Stomach (tissue), 19 donors: ENCODE data around the gene SPATA31D1. TPM values are rescaled to one million over a fixed set of nuclear protein-coding genes. Genes with fewer than 3 reads are reported as not detected.
"Not testable (repeated sequence)": the region's sequence is repeated elsewhere in the genome, so short reads cannot be mapped to it uniquely, and the experiment has no call there.

Experiments used
- DNase-seq, 2 donors: peaks; one replicate each; pipeline versions ENCODE4 v3.0.0 to v3.0.0-alpha.2; 2013 to 2019
- H3K27ac ChIP-seq, 5 donors: fragments of 200-600 bp in 4 of 5; sonication (generic) in 4 of 5; one replicate each; pipeline ENCODE4 v1.5.1; 2013 to 2019; ENCODE audit warnings: mild to moderate bottlenecking in 1 of 5, moderate library complexity in 1 of 5
- H3K27me3 ChIP-seq, 3 donors: fragments of 200-600 bp; sonication (generic); one replicate each; pipeline ENCODE4 v1.5.1; 2017 to 2019; ENCODE audit warnings: mixed run types in 1 of 3
- H3K36me3 ChIP-seq, 4 donors: fragments of 200-600 bp; sonication (generic); 1 replicate in 3 of 4; 2 replicates in 1 of 4; pipeline ENCODE4 v1.5.1; 2016 to 2019
- H3K4me1 ChIP-seq, 4 donors: fragments of 200-600 bp; sonication (generic); one replicate each; pipeline ENCODE4 v1.5.1; 2016 to 2019
- H3K4me3 ChIP-seq, 4 donors: fragments of 200-600 bp; sonication (generic) in 3 of 4; one replicate each; pipeline ENCODE4 v1.5.1; 2016 to 2019; ENCODE audit warnings: mild to moderate bottlenecking in 1 of 4
- H3K9me3 ChIP-seq, 4 donors: fragments of 200-600 bp; sonication (generic); one replicate each; pipeline ENCODE4 v1.5.1; 2016 to 2019
- CTCF ChIP-seq, 7 experiments: fragments of 450-650 bp in 4 of 7; fragments of 200-600 bp in 3 of 7; sonication (generic) in 3 of 7; IDR thresholded peaks; one replicate each; pipeline ENCODE4 v1.5.1; 2016 to 2019; ENCODE audit warnings: antibody characterized with exemption in 7 of 7, control low read depth in 2 of 7, mild to moderate bottlenecking in 1 of 7
- EP300 ChIP-seq: sonication (generic); formaldehyde crosslinking; IDR thresholded peaks from one replicate; pipeline ENCODE4 v1.6.1; 2017; ENCODE audit warnings: antibody characterized with exemption
- POLR2A ChIP-seq, 4 donors: fragments of 450-650 bp; IDR thresholded peaks; one replicate each; pipeline ENCODE4 v1.6.1; 2016; ENCODE audit warnings: antibody characterized with exemption in 4 of 4, control low read depth in 2 of 4, mild to moderate bottlenecking in 1 of 4, moderate library complexity in 1 of 4
- POLR2AphosphoS5 ChIP-seq, 3 donors: sonication (generic); formaldehyde crosslinking; IDR thresholded peaks; one replicate each; pipeline ENCODE4 v1.6.1; 2016; ENCODE audit warnings: antibody characterized with exemption in 3 of 3
- WGBS, 5 donors: extraction: QIAGEN DNeasy Blood & Tissue Kit in 3 of 5; methylation state at CpG; one replicate each; pipeline versions ENCODE4 v1.1.5 to v1.1.7; 2013 to 2018; 5-methylcytosine and 5-hydroxymethylcytosine counted together
- intact Hi-C: fragments of 100-400 bp; cut with DNase I; formaldehyde crosslinking; loops from one replicate; pipeline ENCODE4 v1.15.1; 2023; ENCODE audit warnings: low total_unique reads
- long read RNA-seq, 10 donors: transcript quantifications; one replicate each; lab custom pipeline, GENCODE V29; 2026
- polyA plus RNA-seq, 3 donors: library from polyadenylated mRNA; stranded (reverse); fragments of 200-250 nt; gene quantifications; one replicate each; pipeline ENCODE4 v1.2.3, GENCODE V29; 2013
- total RNA-seq, 5 donors: library from RNA; depleted of rRNA; stranded (reverse); fragments of >200 nt; gene quantifications; one replicate each; pipeline versions ENCODE4 v1.1.0 to v1.2.3, GENCODE V29; 2014 to 2016
- donor health status: healthy with polysubstance abuse.
- donor health status: Bipolar disorder and iron deficiency.
- donor health status: healthy.

Gene SPATA31D1
- total RNA-seq = not detected
- not detected for polyA plus RNA-seq
- long read RNA-seq, donor 1 = 0 reads
- long read RNA-seq, donor 2 = 0 reads
- long read RNA-seq, donor 3 = 0 reads
- long read RNA-seq, donor 4 = 0 reads
- long read RNA-seq, donor 5 = 0 reads
- long read RNA-seq, donor 6 = 0 reads
- long read RNA-seq, donor 7 = 0 reads
- long read RNA-seq, donor 8 = 0 reads
- long read RNA-seq, donor 9 = 0 reads
- long read RNA-seq, donor 10 = 0 reads

GRCh38 chr9:81988472-81988871 is at the start of gene SPATA31D1:
TSS of gene SPATA31D1 (plus strand) at chr9:81988772. CDS start at chr9:81988819, 47 bp downstream.
- DNase-seq, H3K9me3 ChIP-seq, intact Hi-C loops, H3K27ac ChIP-seq, H3K36me3 ChIP-seq, H3K4me1 ChIP-seq, H3K4me3 ChIP-seq, H3K27me3 ChIP-seq: not testable (repeated sequence)
- WGBS, 5 donors = 92 to 100% (median 94%) methylated on average over 1 of the region's 1 CpG

GRCh38 chr9:81943393-81943792 is 45.2 kb upstream of the SPATA31D1 start, which contains the start of gene SPATA31D3:
TSS of gene SPATA31D3 (plus strand) at chr9:81943500. CDS start at chr9:81943586, 86 bp downstream.
- DNase-seq, H3K4me1 ChIP-seq, H3K27ac ChIP-seq, intact Hi-C loops, H3K27me3 ChIP-seq, H3K36me3 ChIP-seq, H3K9me3 ChIP-seq, H3K4me3 ChIP-seq: not testable (repeated sequence)
- no CpG with 5 or more reads among the region's 2 CpGs for WGBS, 5 donors

GRCh38 chr9:81948650-81949049 is 39.9 kb upstream of the SPATA31D1 start:
- intact Hi-C loops, H3K4me1 ChIP-seq, H3K27ac ChIP-seq, H3K36me3 ChIP-seq, H3K27me3 ChIP-seq, DNase-seq, H3K4me3 ChIP-seq, H3K9me3 ChIP-seq: not testable (repeated sequence)
- 40 to 86% (median 60%) methylated on average over 1 of the region's 3 CpGs; no CpG with 5 or more reads in 2 of the 5 donors for WGBS, 5 donors

GRCh38 chr9:81953096-81953495 is 35.5 kb upstream of the SPATA31D1 start:
- Histone ChIP-seq H3K27ac (no peak overlapping the region), H3K4me1 (no peaks in the 10 kb centered on the region), H3K27me3 (no peaks in the 10 kb centered on the region), H3K4me3 (no peak overlapping the region), H3K9me3 (peaks cover 0 to 25% (median 17%) of the 10 kb centered on the region in 4 donors), H3K36me3 (no peaks in the 10 kb centered on the region)
- TF ChIP-seq CTCF (IDR thresholded peaks at IDR 0.05) = no peak
- no peak for TF ChIP-seq POLR2A (IDR thresholded peaks at IDR 0.05)
- no peak for TF ChIP-seq POLR2AphosphoS5 (IDR thresholded peaks at IDR 0.05)
- no peak for TF ChIP-seq EP300
- intact Hi-C loops = no loop called here
- no peak for DNase-seq
- WGBS, 5 donors = 76 to 92% (median 88%) methylated on average over 1 of the region's 1 CpG

- no peak overlapping the region for H3K4me3 ChIP-seq
- H3K27ac ChIP-seq = no peak overlapping the region
- no peaks in the 10 kb centered on the region for H3K27me3 ChIP-seq
- H3K9me3 ChIP-seq = peaks cover 0 to 25% (median 17%) of the 10 kb centered on the region in 4 donors
- no peak for DNase-seq
- intact Hi-C loops = no loop called here
- no peaks in the 10 kb centered on the region for H3K36me3 ChIP-seq
- TF ChIP-seq CTCF (IDR thresholded peaks at IDR 0.05) = no peak
- no peak for TF ChIP-seq POLR2AphosphoS5 (IDR thresholded peaks at IDR 0.05)
- TF ChIP-seq EP300 = no peak
- TF ChIP-seq POLR2A (IDR thresholded peaks at IDR 0.05) = no peak
- no peaks in the 10 kb centered on the region for H3K4me1 ChIP-seq
Measured at GRCh38 chr9:81955625-81956024, 32.9 kb upstream of the SPATA31D1 start.
